Suprapubic skin (tissue), 4 donors: ENCODE measurements around the gene HAGH. TPM values are rescaled to one million over a fixed set of nuclear protein-coding genes. Genes with fewer than 3 reads are reported as not detected.

Experiments
- DNase-seq, 2 donors: peaks; one replicate each; pipeline ENCODE4 v3.0.0-alpha.2; 2019; ENCODE audit warnings: low spot score in 2 of 2
- H3K27ac ChIP-seq: fragments of 200-600 bp; sonication (generic); one replicate; pipeline ENCODE4 v1.5.1; 2019
- H3K27me3 ChIP-seq: fragments of 200-600 bp; sonication (generic); one replicate; pipeline ENCODE4 v1.5.1; 2019
- H3K36me3 ChIP-seq: fragments of 200-600 bp; sonication (generic); one replicate; pipeline ENCODE4 v1.5.1; 2019
- H3K4me1 ChIP-seq: fragments of 200-600 bp; sonication (generic); one replicate; pipeline ENCODE4 v1.5.1; 2019
- H3K4me3 ChIP-seq: fragments of 200-600 bp; sonication (generic); one replicate; pipeline ENCODE4 v1.5.1; 2019; ENCODE audit warnings: mild to moderate bottlenecking
- H3K9me3 ChIP-seq: fragments of 200-600 bp; sonication (generic); one replicate; pipeline ENCODE4 v1.5.1; 2019
- EP300 ChIP-seq: sonication (generic); formaldehyde crosslinking; IDR thresholded peaks from one replicate; pipeline ENCODE4 v1.6.1; 2017; ENCODE audit warnings: antibody characterized with exemption
- POLR2A ChIP-seq, 2 donors: fragments of 450-650 bp; IDR thresholded peaks; one replicate each; pipeline ENCODE4 v1.6.1; 2017; ENCODE audit warnings: antibody characterized with exemption in 2 of 2, mild to moderate bottlenecking in 2 of 2, moderate library complexity in 2 of 2
- POLR2AphosphoS5 ChIP-seq, 3 donors: sonication (generic); formaldehyde crosslinking; IDR thresholded peaks; one replicate each; pipeline ENCODE4 v1.6.1; 2017; ENCODE audit warnings: antibody characterized with exemption in 3 of 3
- WGBS: methylation state at CpG from one replicate; pipeline ENCODE4 v1.1.5; 2018; 5-methylcytosine and 5-hydroxymethylcytosine counted together
- total RNA-seq, 4 donors: library from RNA; depleted of rRNA; stranded (reverse); fragments of >200 nt; gene quantifications; one replicate each; pipeline ENCODE4 v1.1.0, GENCODE V29; 2016
- TF ChIP-seq, protein P1 (sequence below), 2 donors: fragments of 200-600 bp in 1 of 2; fragments of 450-650 bp in 1 of 2; sonication (generic) in 1 of 2; IDR thresholded peaks; one replicate each; pipeline ENCODE4 v1.5.1; 2016 to 2019; ENCODE audit warnings: antibody characterized with exemption in 2 of 2, mild to moderate bottlenecking in 1 of 2, moderate library complexity in 1 of 2

HAGH gene
- total RNA-seq, 4 donors from 2014 or later, result 49.8 to 66.6 (median 51.9) TPM

DNA sequence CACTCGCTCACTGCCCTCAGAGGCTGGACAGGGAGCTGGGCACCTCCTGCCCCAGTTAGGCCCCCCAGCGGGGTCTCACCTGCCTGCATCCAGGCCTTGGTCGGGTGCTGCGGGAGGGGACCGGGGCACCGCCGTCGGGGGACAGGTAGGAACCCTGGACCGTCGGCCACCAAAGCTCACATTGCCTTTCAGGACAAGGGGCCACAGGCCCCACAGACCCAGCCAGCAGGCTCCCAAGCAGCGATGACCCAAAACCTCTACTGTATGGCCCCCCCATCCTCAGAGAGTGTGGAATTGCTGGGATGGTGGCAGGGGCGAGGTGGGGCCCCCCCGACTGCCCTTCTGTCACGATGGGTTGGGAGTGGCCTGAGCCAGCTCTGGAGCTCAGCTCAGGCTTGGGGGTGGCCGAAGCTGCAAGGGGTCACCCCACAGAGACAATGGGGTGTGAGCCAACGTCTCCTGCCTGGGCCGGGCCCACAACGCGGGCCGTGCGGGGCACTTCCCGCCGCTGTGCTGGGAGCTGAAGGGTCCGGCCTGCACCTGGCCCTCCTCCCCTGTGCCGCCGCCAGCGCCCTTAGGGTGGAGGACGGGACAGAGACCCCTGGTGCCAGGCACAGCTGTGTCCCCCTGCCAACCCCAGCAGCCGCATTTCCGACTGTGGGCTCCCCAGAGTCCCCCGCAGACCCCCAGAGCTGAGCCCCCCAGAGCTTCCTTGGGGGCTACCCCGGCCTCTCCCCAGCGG is 33.6 kb downstream of the HAGH start:
- Histone ChIP-seq H3K4me1 (peaks cover 18% of the 10 kb centered on the region), H3K27me3 (no peaks in the 10 kb centered on the region), H3K4me3 (no peak overlapping the region), H3K9me3 (peaks cover 3% of the 10 kb centered on the region), H3K27ac (no peak overlapping the region), H3K36me3 (peaks cover 38% of the 10 kb centered on the region)
- TF ChIP-seq POLR2A (IDR thresholded peaks at IDR 0.05) (no peak), POLR2AphosphoS5 (IDR thresholded peaks at IDR 0.05) (no peak), EP300 (no peak)
- TF ChIP-seq, protein P1, sequence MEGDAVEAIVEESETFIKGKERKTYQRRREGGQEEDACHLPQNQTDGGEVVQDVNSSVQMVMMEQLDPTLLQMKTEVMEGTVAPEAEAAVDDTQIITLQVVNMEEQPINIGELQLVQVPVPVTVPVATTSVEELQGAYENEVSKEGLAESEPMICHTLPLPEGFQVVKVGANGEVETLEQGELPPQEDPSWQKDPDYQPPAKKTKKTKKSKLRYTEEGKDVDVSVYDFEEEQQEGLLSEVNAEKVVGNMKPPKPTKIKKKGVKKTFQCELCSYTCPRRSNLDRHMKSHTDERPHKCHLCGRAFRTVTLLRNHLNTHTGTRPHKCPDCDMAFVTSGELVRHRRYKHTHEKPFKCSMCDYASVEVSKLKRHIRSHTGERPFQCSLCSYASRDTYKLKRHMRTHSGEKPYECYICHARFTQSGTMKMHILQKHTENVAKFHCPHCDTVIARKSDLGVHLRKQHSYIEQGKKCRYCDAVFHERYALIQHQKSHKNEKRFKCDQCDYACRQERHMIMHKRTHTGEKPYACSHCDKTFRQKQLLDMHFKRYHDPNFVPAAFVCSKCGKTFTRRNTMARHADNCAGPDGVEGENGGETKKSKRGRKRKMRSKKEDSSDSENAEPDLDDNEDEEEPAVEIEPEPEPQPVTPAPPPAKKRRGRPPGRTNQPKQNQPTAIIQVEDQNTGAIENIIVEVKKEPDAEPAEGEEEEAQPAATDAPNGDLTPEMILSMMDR (IDR thresholded peaks at IDR 0.05), result no peak
- DNase-seq, result peak in 1 of 2 donors; percentile 63
- 82% methylated on average over 5 of the region's 33 CpGs for WGBS

DNA sequence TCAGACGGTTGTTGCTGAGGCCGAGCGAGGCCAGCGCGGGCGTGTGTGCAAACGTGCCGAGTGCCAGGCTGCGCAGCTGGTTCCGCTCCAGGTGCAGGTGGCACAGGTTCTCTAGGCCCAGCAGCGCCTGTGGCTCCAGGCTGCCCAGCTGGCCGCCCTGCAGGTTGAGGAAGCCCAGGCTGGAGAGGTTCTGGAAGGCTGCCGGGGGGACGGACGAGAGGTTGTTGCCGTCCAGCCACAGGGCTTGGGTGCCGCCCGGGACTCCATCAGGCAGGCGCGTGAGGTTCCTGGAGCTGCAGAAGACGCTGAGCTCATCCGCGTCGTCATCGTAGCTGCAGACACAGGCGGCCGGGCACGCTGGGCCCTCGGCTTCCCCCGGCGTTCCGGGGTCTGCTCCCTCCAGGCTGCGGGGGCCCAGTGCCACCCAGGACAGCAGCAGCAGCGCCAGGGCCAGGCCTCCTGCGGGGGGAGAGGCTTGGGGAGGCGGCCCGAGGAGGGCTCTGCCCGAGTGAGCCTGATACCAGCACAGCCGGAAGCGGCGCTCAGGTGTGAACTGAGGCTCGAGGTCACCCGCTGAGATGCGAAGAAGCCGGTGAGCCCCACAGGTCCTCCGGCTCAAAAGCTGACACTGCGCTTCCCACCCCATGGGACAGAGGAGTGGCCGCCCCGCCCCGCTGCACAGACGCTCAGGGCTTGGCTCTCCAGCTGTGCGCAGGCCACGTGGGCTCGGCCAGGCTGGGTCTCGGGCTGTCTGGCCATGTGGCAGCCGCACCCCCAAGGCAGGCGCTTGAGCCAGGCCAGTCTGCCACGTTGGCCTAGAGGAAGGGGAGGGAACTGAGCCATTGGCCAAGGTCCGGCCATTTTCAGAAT is 34.4 kb downstream of the HAGH start:
- Histone ChIP-seq H3K27me3 (no peaks in the 10 kb centered on the region), H3K27ac (no peak overlapping the region), H3K4me1 (peaks cover 23% of the 10 kb centered on the region), H3K9me3 (no peaks in the 10 kb centered on the region), H3K4me3 (no peak overlapping the region), H3K36me3 (peaks cover 46% of the 10 kb centered on the region)
- 100% methylated on average over 4 of the region's 59 CpGs for WGBS
- peak; percentile 57 to 76 for DNase-seq
- TF ChIP-seq, protein P1 (IDR thresholded peaks at IDR 0.05), result no peak
- TF ChIP-seq EP300 (no peak), POLR2A (IDR thresholded peaks at IDR 0.05) (no peak), POLR2AphosphoS5 (IDR thresholded peaks at IDR 0.05) (no peak)

DNA sequence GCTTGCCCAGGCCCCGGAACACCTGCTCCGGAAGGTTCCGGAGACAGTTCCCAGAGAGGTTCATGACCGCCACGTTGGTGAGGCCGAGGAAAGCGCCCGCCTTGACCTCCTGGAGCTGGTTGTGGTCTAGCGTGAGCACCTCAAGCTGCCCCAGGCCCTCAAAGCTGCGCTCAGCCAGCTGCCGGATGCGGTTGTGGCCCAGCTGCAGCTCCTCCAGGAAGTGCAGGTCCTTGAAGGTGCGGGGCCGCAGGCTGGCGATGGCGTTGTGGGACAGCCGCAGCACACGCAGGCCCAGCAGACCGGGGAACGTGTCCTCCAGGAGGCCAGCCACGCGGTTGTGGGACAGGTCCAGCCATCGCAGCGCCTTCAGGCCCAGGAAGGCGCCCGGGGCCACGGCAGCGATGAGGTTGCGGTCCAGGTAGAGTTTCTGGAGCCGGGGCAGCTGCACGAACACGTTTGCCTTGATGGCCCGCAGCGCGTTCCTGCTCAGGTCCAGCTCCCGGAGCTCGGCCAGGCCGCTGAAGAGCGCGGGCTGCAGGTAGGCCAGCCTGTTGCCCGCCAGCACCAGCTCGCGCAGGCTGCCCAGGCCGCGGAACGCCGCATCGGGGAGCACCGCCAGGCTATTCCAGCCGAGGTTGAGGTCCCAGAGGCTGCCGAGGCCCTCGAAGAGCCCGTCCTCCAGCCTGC is 35.2 kb downstream of the HAGH start:
- DNase-seq, result peak in 1 of 2 donors; percentile 63
- H3K36me3 ChIP-seq, result peaks cover 53% of the 10 kb centered on the region
- H3K9me3 ChIP-seq, result no peaks in the 10 kb centered on the region
- H3K4me3 ChIP-seq, result no peak overlapping the region
- no peak overlapping the region for H3K27ac ChIP-seq
- H3K4me1 ChIP-seq, result peaks cover 23% of the 10 kb centered on the region
- TF ChIP-seq POLR2A (IDR thresholded peaks at IDR 0.05), result no peak
- no peak for TF ChIP-seq POLR2AphosphoS5 (IDR thresholded peaks at IDR 0.05)
- TF ChIP-seq, protein P1 (IDR thresholded peaks at IDR 0.05), result no peak
- TF ChIP-seq EP300, result no peak
- H3K27me3 ChIP-seq, result no peaks in the 10 kb centered on the region
- WGBS, result 100% methylated on average over 4 of the region's 53 CpGs

DNA sequence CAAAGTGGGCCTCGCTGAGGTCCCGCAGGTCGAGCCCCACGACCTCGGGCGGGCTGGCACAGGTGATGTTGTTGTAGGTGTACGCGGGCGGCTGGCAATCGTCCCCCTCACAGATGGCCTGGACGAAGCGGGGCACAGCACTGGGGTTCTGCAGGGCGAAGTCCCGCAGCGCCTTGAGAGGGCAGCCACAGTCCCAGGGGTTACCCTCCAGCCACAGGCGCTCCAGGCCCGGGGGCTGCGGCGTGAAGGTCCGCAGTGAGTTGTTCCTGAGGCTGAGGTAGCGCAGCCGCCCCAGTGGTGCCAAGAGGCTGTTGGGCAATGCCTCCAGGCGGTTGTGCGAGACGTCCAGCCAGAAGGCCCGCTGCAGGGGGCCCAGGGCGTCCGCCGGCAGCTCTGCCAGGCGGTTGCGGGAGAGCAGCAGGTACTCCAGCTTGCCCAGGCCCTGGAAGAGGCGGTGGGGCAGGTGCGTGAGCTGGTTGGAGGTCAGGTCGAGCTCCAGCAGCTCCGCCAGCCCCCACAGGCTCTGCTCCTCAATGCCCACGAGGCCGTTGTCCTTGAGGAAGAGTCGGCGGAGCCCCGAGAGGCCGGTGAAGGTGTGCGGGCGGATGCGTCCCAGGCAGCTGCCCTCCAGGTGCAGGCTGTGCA is 35.9 kb downstream of the HAGH start:
- no peak overlapping the region for H3K27ac ChIP-seq
- TF ChIP-seq, protein P1 (IDR thresholded peaks at IDR 0.05), result no peak
- peaks cover 57% of the 10 kb centered on the region for H3K36me3 ChIP-seq
- H3K4me1 ChIP-seq, result peaks cover 27% of the 10 kb centered on the region
- no peaks in the 10 kb centered on the region for H3K27me3 ChIP-seq
- 93% methylated on average over 8 of the region's 44 CpGs for WGBS
- no peaks in the 10 kb centered on the region for H3K9me3 ChIP-seq
- H3K4me3 ChIP-seq, result no peak overlapping the region
- peak in 1 of 2 donors; percentile 60 for DNase-seq
